Suprapubic skin (tissue), 4 donors: ENCODE measurements around the gene PPP2R2C.

Experiments
- CTCF ChIP-seq, 2 donors: fragments of 200-600 bp in 1 of 2; fragments of 450-650 bp in 1 of 2; sonication (generic) in 1 of 2; IDR thresholded peaks; one replicate each; pipeline ENCODE4 v1.5.1; 2016 to 2019; ENCODE audit warnings: antibody characterized with exemption in 2 of 2, mild to moderate bottlenecking in 1 of 2, moderate library complexity in 1 of 2
- POLR2A ChIP-seq, 2 donors: fragments of 450-650 bp; IDR thresholded peaks; one replicate each; pipeline ENCODE4 v1.6.1; 2017; ENCODE audit warnings: antibody characterized with exemption in 2 of 2, mild to moderate bottlenecking in 2 of 2, moderate library complexity in 2 of 2
- POLR2AphosphoS5 ChIP-seq, 3 donors: sonication (generic); formaldehyde crosslinking; IDR thresholded peaks; one replicate each; pipeline ENCODE4 v1.6.1; 2017; ENCODE audit warnings: antibody characterized with exemption in 3 of 3

- TF ChIP-seq CTCF (IDR thresholded peaks at IDR 0.05) (no peak), POLR2A (IDR thresholded peaks at IDR 0.05) (no peak), POLR2AphosphoS5 (IDR thresholded peaks at IDR 0.05) (no peak)
Observed at GRCh38 chr4:6271206-6271605, 201.2 kb downstream of the PPP2R2C start.
